ENCODE results near the gene RGS3. TPM values are rescaled to one million over a fixed set of nuclear protein-coding genes. Genes with fewer than 3 reads are reported as not detected.

The RGS3 gene
- total and polyA plus RNA-seq, 10 of the 15 experiments (the other 5 are each of a cell fraction or from before 2014, with no cell fraction given): 2.9 to 138 (median 28.8) TPM

GRCh38 chr9:113634596-113635515 lies 171.3 kb downstream of the RGS3 start:
- DNase-seq (ENCODE audit: low read depth, low spot score): no peak
- intact Hi-C loops (cut with micrococcal nuclease; ENCODE audit: unreplicated experiment): no loop called here
- CTCF ChIA-PET: interaction anchor here (0.9 kb wide), 2 partner anchors 12 to 24 kb away, joined by 3 read pairs; no protein-coding TSS in a partner anchor

More at GRCh38 chr9:113634596-113635515, 171.3 kb downstream of the RGS3 start:
- Histone ChIP-seq H3K79me2 (ENCODE audit: control insufficient read depth, insufficient read depth, low read length) (no peaks in the 10 kb centered on the region), H3K4me2 (ENCODE audit: control insufficient read depth, insufficient read depth) (no peak overlapping the region), H4K20me1 (ENCODE audit: control insufficient read depth, insufficient read depth) (no peaks in the 10 kb centered on the region), H3K27ac (ENCODE audit: control insufficient read depth, insufficient read depth) (no peak overlapping the region), H3K27me3 (replicated peaks in 1 of 2; ENCODE audit: control insufficient read depth in 2 of 2, insufficient read depth in 2 of 2, low read length in 1 of 2) (no peaks in the 10 kb centered on the region; a peak in 1 of 4 replicates), H3K9ac (ENCODE audit: control insufficient read depth, insufficient read depth, low read length) (no peak overlapping the region), H3K9me3 (replicated peaks; ENCODE audit: control insufficient read depth, insufficient read depth, low read length) (no peaks in the 10 kb centered on the region), H3K36me3 (ENCODE audit: control insufficient read depth in 2 of 2, insufficient read depth in 2 of 2, low read length in 1 of 2) (no peaks in the 10 kb centered on the region), H3K4me1 (ENCODE audit: control insufficient read depth, insufficient read depth, low read length) (no peaks in the 10 kb centered on the region), H3K4me3 (no peak overlapping the region), H2AFZ (ENCODE audit: control insufficient read depth, low read depth, low read length) (no peak overlapping the region)
- in situ Hi-C loops (cut with MboI): no loop called here
- WGBS (ENCODE audit: insufficient coverage, insufficient replicate concordance, low lambda C conversion rate, missing lambda C conversion rate): 1% methylated on average over 10 of the region's 10 CpGs
- RAD21 ChIA-PET (ENCODE audit: unreplicated experiment): interaction anchor here (0.8 kb wide), 1 partner anchor 20 kb away, joined by 3 read pairs; no protein-coding TSS in a partner anchor
- ATAC-seq: no peak
- SMC1A ChIA-PET (ENCODE audit: uncharacterized antibody, unreplicated experiment): interaction anchor here (1.2 to 2.4 kb wide), 2 partner anchors 21 to 23 kb away, joined by 3 to 8 read pairs; no protein-coding TSS in a partner anchor
- POLR2A ChIA-PET: no interaction called here
- no peak for FAIRE-seq
- TF ChIP-seq CEBPZ (IDR thresholded peaks at IDR 0.05; ENCODE audit: low read depth, low read length) (no peak), PRDM15 (CRISPR knock-in tag; IDR thresholded peaks at IDR 0.05) (no peak), ZNF592 (IDR thresholded peaks at IDR 0.05) (no peak), MYC (IDR thresholded peaks at IDR 0.05; ENCODE audit: insufficient read depth, insufficient read length, insufficient replicate concordance, low read length, severe bottlenecking) (no peak), POLR2AphosphoS2 (IDR thresholded peaks at IDR 0.05; ENCODE audit: low read depth, low read length) (no peak)
- no TSS peak for BruUV-seq (replicated peaks)

All from GM12878 (cell line).